ENCODE measurements around the gene DGKQ. TPM values are rescaled to one million over a fixed set of nuclear protein-coding genes. Genes with fewer than 3 reads are reported as not detected.

Gene DGKQ
- total RNA-seq, 2 donors from 2014 or later: 39.4 to 68.2 TPM

DNA sequence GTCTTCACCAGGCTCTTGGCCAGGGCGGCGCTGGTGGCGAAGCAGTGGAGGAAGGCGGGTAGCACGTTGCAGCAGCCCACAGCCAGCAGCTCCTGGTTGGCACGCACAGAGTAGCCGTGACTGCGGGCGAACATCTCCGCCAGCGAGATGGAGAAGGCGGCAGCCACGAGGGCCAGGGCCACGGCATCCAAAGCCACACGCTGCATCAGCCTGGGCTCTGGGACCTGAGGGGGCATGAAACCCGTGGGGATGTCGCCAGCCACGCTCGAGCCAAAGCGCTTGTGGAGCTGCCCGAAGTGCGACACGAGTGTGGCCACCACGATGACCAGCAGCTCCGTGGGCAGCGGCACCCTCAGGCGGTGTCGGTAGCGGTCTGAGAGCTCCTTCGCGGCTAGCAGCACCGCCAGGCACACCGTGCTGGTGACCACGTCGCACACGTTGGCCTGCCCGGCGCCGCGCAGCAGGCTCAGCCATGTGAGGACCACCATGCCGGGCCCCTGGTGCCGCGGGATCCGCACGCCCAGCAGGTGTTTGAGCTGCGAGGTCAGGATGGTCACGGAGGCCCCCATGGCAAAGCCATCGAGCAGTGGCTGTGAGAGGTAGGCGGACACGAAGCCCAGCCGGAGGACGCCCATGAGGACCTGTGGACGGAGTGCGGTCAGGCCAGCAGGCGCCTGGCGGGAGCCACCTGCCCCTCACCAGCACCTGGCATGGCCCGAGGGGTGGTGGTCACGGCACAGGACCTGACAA lies 16.5 kb upstream of the DGKQ start:
- Histone ChIP-seq H3K27ac (no peak overlapping the region), H3K4me1 (peaks cover 8% of the 10 kb centered on the region), H3K9ac (ENCODE audit: low read depth in 2 of 2, low read length in 2 of 2) (no peak overlapping the region), H3K36me3 (no peaks in the 10 kb centered on the region), H3K9me3 (no peaks in the 10 kb centered on the region), H3K4me3 (no peak overlapping the region), H3K27me3 (no peaks in the 10 kb centered on the region)
- DNase-seq: no peak
- intact Hi-C loops (cut with DNase I): no loop called here
- TF ChIP-seq, protein P1, sequence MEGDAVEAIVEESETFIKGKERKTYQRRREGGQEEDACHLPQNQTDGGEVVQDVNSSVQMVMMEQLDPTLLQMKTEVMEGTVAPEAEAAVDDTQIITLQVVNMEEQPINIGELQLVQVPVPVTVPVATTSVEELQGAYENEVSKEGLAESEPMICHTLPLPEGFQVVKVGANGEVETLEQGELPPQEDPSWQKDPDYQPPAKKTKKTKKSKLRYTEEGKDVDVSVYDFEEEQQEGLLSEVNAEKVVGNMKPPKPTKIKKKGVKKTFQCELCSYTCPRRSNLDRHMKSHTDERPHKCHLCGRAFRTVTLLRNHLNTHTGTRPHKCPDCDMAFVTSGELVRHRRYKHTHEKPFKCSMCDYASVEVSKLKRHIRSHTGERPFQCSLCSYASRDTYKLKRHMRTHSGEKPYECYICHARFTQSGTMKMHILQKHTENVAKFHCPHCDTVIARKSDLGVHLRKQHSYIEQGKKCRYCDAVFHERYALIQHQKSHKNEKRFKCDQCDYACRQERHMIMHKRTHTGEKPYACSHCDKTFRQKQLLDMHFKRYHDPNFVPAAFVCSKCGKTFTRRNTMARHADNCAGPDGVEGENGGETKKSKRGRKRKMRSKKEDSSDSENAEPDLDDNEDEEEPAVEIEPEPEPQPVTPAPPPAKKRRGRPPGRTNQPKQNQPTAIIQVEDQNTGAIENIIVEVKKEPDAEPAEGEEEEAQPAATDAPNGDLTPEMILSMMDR (IDR thresholded peaks at IDR 0.05): no peak

DNA sequence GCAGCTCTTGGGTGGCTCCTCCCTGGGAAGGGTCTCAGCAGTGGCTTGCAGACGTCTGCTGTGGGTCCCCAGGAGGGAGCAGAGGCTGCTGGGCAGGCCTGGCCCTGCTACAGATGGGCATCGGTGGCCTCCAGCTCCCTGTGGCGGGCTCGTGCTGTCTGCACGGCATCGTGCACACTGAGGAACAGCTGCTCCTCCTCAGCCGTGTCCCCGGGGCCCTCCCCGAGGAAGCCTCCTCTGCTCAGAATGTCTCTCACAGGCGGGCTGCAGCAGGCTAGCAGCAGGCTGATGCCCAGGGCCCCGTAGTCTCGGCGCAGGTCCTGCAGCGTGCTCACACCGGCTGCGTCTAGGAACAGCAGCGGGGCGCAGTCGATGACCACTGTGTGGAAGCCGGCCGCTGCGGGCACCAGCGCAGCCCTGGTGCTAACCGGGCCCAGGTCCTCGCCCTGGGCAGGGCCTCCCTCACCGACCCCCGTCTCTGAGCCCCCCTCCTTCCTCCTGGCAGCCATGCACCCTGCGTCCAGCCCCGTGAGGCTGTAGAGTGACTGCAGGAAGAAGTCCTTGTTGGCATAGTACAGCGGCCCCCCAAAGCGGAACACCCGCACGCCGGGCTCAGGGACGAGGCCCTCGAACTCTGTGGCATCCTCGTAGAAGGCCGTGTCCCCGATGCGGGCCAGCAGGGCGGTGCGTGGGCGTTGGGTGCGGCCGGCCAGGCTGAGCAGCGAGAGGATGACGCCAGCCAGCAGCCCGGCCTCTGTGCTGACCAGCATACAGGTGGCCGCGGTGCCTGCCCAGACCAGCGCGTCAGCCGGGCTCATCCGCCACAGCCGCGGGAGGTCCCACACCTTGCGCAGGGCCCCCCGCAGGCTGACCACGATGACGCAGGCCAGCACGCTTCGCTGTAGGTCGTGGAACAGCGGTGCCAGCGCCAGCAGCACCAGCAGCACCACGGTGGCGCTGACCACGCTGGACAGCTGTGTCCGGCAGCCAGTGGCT lies 15.7 kb upstream of the DGKQ start:
- intact Hi-C loops (cut with DNase I): no loop called here
- H3K27ac ChIP-seq: no peak overlapping the region
- no peaks in the 10 kb centered on the region for H3K9me3 ChIP-seq
- H3K9ac ChIP-seq (ENCODE audit: low read depth in 2 of 2, low read length in 2 of 2): no peak overlapping the region
- DNase-seq: no peak
- TF ChIP-seq, protein P1 (IDR thresholded peaks at IDR 0.05): no peak
- no peaks in the 10 kb centered on the region for H3K27me3 ChIP-seq
- no peak overlapping the region for H3K4me3 ChIP-seq
- H3K4me1 ChIP-seq: peaks cover 8% of the 10 kb centered on the region
- no peaks in the 10 kb centered on the region for H3K36me3 ChIP-seq

DNA sequence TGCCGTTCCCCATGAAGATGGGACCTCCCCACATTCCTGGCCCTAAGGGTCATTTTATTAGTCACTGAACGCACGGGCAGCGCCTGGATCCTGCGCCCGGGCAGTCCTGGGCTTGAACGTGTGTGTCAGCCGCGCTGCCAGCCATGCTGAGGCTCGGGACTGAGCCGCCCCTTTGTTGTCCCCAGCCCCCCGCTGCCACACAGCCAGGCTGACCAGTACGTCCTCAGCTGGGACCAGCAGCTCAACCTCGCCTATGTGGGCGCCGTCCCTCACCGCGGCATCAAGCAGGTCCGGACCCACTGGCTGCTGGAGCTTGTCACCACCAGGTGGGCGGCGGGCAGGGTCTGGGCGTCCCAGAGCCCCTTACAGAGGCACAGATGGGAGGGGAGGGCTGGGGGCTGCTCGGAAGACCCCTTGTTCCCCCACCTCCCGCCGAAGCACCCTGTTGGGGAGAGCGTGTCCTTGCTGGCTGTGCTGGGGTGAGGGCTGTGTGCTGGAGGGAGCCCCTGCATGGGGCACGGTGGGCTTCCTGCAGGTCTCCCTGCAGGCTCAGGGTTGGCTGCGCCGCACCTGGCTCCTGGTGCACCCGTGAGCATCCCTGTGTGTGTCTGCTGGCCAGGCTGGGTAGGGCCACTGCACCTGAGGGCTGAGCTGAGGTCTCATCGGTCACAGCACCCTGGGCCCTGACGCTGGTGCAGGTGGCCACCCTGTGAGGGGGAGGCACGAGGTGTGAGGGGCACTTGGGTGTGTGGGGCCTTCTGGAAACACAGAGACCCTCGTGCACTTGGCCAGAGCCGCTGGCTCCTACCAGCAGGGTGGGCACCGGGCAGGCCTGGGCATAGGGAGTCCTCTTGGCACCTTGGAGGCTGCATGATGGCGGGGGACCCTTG lies 14.5 kb upstream of the DGKQ start:
- DNase-seq: no peak
- TF ChIP-seq, protein P1 (IDR thresholded peaks at IDR 0.05): no peak
- intact Hi-C loops (cut with DNase I): no loop called here
- Histone ChIP-seq H3K4me1 (peaks cover 8% of the 10 kb centered on the region), H3K27ac (no peak overlapping the region), H3K27me3 (no peaks in the 10 kb centered on the region), H3K36me3 (no peaks in the 10 kb centered on the region), H3K9ac (ENCODE audit: low read depth in 2 of 2, low read length in 2 of 2) (peak overlapping the region; percentile 68 to 83), H3K4me3 (peak overlapping the region; percentile 91), H3K9me3 (no peaks in the 10 kb centered on the region)

DNA sequence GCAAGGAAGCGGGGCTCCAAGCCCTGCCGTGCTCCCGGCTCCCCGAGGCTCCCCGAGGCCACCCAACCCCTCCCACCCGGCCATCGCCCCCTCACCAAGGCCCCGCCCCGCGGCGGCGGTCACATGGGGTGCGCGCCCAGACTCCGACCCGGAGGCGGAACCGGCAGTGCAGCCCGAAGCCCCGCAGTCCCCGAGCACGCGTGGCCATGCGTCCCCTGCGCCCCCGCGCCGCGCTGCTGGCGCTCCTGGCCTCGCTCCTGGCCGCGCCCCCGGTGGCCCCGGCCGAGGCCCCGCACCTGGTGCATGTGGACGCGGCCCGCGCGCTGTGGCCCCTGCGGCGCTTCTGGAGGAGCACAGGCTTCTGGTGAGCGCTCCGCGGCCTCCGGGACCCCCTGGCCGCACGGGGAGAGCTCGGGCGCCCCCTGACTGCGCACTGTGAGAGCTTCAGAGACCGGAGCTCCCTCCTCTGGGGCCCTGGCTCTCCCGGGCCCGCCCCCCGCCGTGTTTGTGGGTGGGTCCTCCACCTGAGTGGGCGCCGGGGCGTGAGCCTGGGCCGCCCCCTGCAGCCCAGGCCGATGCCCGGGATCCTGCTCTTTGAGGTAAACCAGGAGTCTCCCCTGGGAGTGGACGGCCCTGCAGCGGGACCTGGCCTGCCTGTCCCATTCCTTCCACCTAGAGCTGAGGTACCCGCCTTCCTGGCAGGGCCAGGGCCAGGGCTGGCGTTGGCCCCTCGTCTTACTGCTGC lies 13.7 kb upstream of the DGKQ start, which contains the start of gene IDUA:
Gene IDUA (plus strand): TSS at position 166 of the 745 bp plus-strand sequence. CDS start 41 bp downstream, at position 207.
- no peaks in the 10 kb centered on the region for H3K36me3 ChIP-seq
- TF ChIP-seq, protein P1 (IDR thresholded peaks at IDR 0.05): peak; percentile 35
- intact Hi-C loops (cut with DNase I): no loop called here

More for the DNA sequence above, 13.7 kb upstream of the DGKQ start, which contains the start of gene IDUA:
- no peaks in the 10 kb centered on the region for H3K9me3 ChIP-seq
- H3K4me1 ChIP-seq: peaks cover 8% of the 10 kb centered on the region
- peak within 1 kb of the TSS; percentile 91 for H3K4me3 ChIP-seq
- H3K27ac ChIP-seq: peak within 1 kb of the TSS; percentile 74
- H3K27me3 ChIP-seq: no peaks in the 10 kb centered on the region
- DNase-seq: peak; percentile 92
- H3K9ac ChIP-seq (ENCODE audit: low read depth in 2 of 2, low read length in 2 of 2): peak within 1 kb of the TSS; percentile 82 to 83

Measured in colonic mucosa (tissue), 4 donors.